SK-N-SH treated with all-trans-retinoic acid at 6 μM for 48 hours (cell line): Measurements from ENCODE around the gene DDX3X.
"Not testable (repeated sequence)": the region's sequence is repeated elsewhere in the genome, so short reads cannot be mapped to it uniquely, and the experiment has no call there.

Source experiments
- ATAC-seq: fragments of 200-7000 bp; cut with Tn5 transposase; 3 replicates; pipeline ENCODE4 v1.9.1; 2020; ENCODE audit warnings: mild to moderate bottlenecking, moderate library complexity
- ARNTL ChIP-seq: fragments of 450-650 bp; formaldehyde crosslinking; IDR thresholded peaks from 2 replicates; pipeline ENCODE4 v1.5.0; 2020; ENCODE audit warnings: low read depth, mild to moderate bottlenecking, moderate library complexity, borderline replicate concordance
- BACH2 ChIP-seq: fragments of 250-450 bp; sonication (Bioruptor Pico); IDR thresholded peaks from 2 replicates; pipeline ENCODE4 v1.9.0; 2021; ENCODE audit warnings: mild to moderate bottlenecking, borderline replicate concordance
- CREB5 ChIP-seq: fragments of 250-450 bp; sonication (Bioruptor Pico); IDR thresholded peaks from 2 replicates; pipeline ENCODE4 v1.5.1; 2020; ENCODE audit warnings: low read depth, mild to moderate bottlenecking, moderate library complexity
- CSRNP3 ChIP-seq: fragments of 250-450 bp; sonication (Bioruptor Pico); IDR thresholded peaks from 2 replicates; pipeline ENCODE4 v1.5.1; 2021; ENCODE audit warnings: mild to moderate bottlenecking, moderate library complexity
- ESRRG ChIP-seq: fragments of 250-450 bp; sonication (Bioruptor Pico); IDR thresholded peaks from 2 replicates; pipeline ENCODE4 v1.6.1; 2021; ENCODE audit warnings: mild to moderate bottlenecking
- GLIS3 ChIP-seq: fragments of 250-450 bp; sonication (Bioruptor Pico); IDR thresholded peaks from 2 replicates; pipeline ENCODE4 v1.5.0; 2020; ENCODE audit warnings: mild to moderate bottlenecking, moderate library complexity
- OSR1 ChIP-seq: fragments of 250-450 bp; sonication (Bioruptor Pico); IDR thresholded peaks from 2 replicates; pipeline ENCODE4 v1.8.0; 2022; ENCODE audit warnings: moderate library complexity, mild to moderate bottlenecking, inconsistent platforms
- PATZ1 ChIP-seq: fragments of 250-450 bp; sonication (Bioruptor Pico); IDR thresholded peaks from 2 replicates; pipeline ENCODE4 v1.8.0; 2020; ENCODE audit warnings: mild to moderate bottlenecking, moderate library complexity, borderline replicate concordance
- POU6F1 ChIP-seq: fragments of 250-450 bp; sonication (Bioruptor Pico); IDR thresholded peaks from 2 replicates; pipeline ENCODE4 v1.8.0; 2021; ENCODE audit warnings: low read depth, mild to moderate bottlenecking, moderate library complexity, borderline replicate concordance
- PPARA ChIP-seq: fragments of 250-450 bp; sonication (Bioruptor Pico); IDR thresholded peaks from 2 replicates; pipeline ENCODE4 v1.5.0; 2020; ENCODE audit warnings: mild to moderate bottlenecking, borderline replicate concordance
- RARB ChIP-seq: fragments of 250-450 bp; sonication (Bioruptor Pico); IDR thresholded peaks from 2 replicates; pipeline ENCODE4 v1.8.0; 2021; ENCODE audit warnings: mild to moderate bottlenecking, moderate library complexity
- SNAI2 ChIP-seq: fragments of 250-450 bp; sonication (Bioruptor Pico); IDR thresholded peaks from 2 replicates; pipeline ENCODE4 v1.5.0; 2020; ENCODE audit warnings: mild to moderate bottlenecking, moderate library complexity
- TCF4 ChIP-seq: fragments of 250-450 bp; sonication (Bioruptor Pico); IDR thresholded peaks from 2 replicates; pipeline ENCODE4 v1.8.0; 2021; ENCODE audit warnings: mild to moderate bottlenecking, moderate library complexity, borderline replicate concordance
- TOX ChIP-seq: fragments of 250-450 bp; sonication (Bioruptor Pico); IDR thresholded peaks from 2 replicates; pipeline ENCODE4 v1.8.0; 2021; ENCODE audit warnings: mild to moderate bottlenecking, moderate library complexity, borderline replicate concordance
- TSHZ2 ChIP-seq: fragments of 250-450 bp; sonication (Bioruptor Pico); IDR thresholded peaks from 2 replicates; pipeline ENCODE4 v1.5.0; 2020; ENCODE audit warnings: mild to moderate bottlenecking, moderate library complexity
- ZFP3 ChIP-seq: fragments of 250-450 bp; sonication (Bioruptor Pico); IDR thresholded peaks from 2 replicates; pipeline ENCODE4 v1.5.0; 2020; ENCODE audit warnings: mild to moderate bottlenecking, moderate library complexity
- ZFP30 ChIP-seq: fragments of 450-650 bp; formaldehyde crosslinking; IDR thresholded peaks from 2 replicates; pipeline ENCODE4 v1.5.0; 2022; ENCODE audit warnings: mild to moderate bottlenecking, moderate library complexity
- ZNF565 ChIP-seq: fragments of 450-650 bp; formaldehyde crosslinking; conservative IDR thresholded peaks from 2 replicates; pipeline ENCODE4 v1.5.0; 2020; ENCODE audit warnings: low read depth, mild to moderate bottlenecking, moderate library complexity
- ZNF8 ChIP-seq: fragments of 450-650 bp; formaldehyde crosslinking; IDR thresholded peaks from 2 replicates; pipeline ENCODE4 v1.5.0; 2020; ENCODE audit warnings: mild to moderate bottlenecking, moderate library complexity

DDX3X gene

GRCh38 chrX:41333744-41334362 is at the start of gene DDX3X:
Gene DDX3X (plus strand): TSS chrX:41334162. CDS start chrX:41334253, 91 bp downstream.
- TF ChIP-seq PPARA (CRISPR knock-in tag) = 0 out of 2 replicates have a peak, but pooled peaks have one; percentile 34
- TF ChIP-seq PATZ1 (CRISPR knock-in tag) = no peak
- peak; percentile 23; the same call in 1 of the 2 replicates for TF ChIP-seq ZFP3 (CRISPR knock-in tag)
- ATAC-seq = peak; percentile 80

- ATAC-seq = not testable (repeated sequence)
Observed at GRCh38 chrX:41285928-41286327, 48.0 kb upstream of the DDX3X start.

GRCh38 chrX:41288641-41289040 is 45.3 kb upstream of the DDX3X start:
- ATAC-seq = peak; percentile 52
- no peak for TF ChIP-seq ZFP30 (CRISPR knock-in tag)
- TF ChIP-seq ZNF565 = no peak
- TF ChIP-seq RARB (CRISPR knock-in tag) = no peak
- TF ChIP-seq ZNF8 = no peak
- no peak for TF ChIP-seq PATZ1 (CRISPR knock-in tag)
- TF ChIP-seq POU6F1 = no peak
- TF ChIP-seq CREB5 (CRISPR knock-in tag) = no peak
- TF ChIP-seq OSR1 = no peak
- TF ChIP-seq GLIS3 (CRISPR knock-in tag) = no peak
- no peak for TF ChIP-seq ARNTL
- no peak for TF ChIP-seq SNAI2 (CRISPR knock-in tag)

- TF ChIP-seq CSRNP3 (CRISPR knock-in tag) (no peak), SNAI2 (CRISPR knock-in tag) (no peak), TOX (no peak), TSHZ2 (no peak), ESRRG (CRISPR knock-in tag) (no peak), POU6F1 (no peak), TCF4 (CRISPR knock-in tag) (no peak), BACH2 (no peak), ZNF565 (no peak), PPARA (CRISPR knock-in tag) (no peak), PATZ1 (CRISPR knock-in tag) (no peak)
- ATAC-seq = no peak; the same call in 1 of the 3 replicates
Observed at GRCh38 chrX:41289095-41289494, 44.9 kb upstream of the DDX3X start.
